H1 (cell line): Measurements from ENCODE around the gene C20orf141. TPM values are rescaled to one million over a fixed set of nuclear protein-coding genes. Genes with fewer than 3 reads are reported as not detected.

Experiments
- BACH1 ChIP-seq: IDR thresholded peaks from 2 replicates; pipeline ENCODE4 v1.6.1; 2012; ENCODE audit warnings: low read length, improper control_type of control experiment
- CHD7 ChIP-seq: fragments of 300-600 bp; sonication (generic); IDR thresholded peaks from 2 replicates; pipeline ENCODE4 v1.7.1; 2012; ENCODE audit warnings: low read length, moderate library complexity, mild to moderate bottlenecking, inconsistent platforms; ENCODE audit not compliant: insufficient replicate concordance
- CTBP2 ChIP-seq: IDR thresholded peaks from 2 replicates; pipeline ENCODE4 v1.7.0; 2011; ENCODE audit warnings: borderline replicate concordance, mild to moderate bottlenecking, moderate library complexity, mixed read lengths, low read length; ENCODE audit not compliant: insufficient read depth, insufficient read length
- NANOG ChIP-seq: IDR thresholded peaks from 2 replicates; pipeline ENCODE4 v1.6.1; 2011; ENCODE audit warnings: low read length, low read depth, mild to moderate bottlenecking, inconsistent platforms; ENCODE audit not compliant: insufficient read depth, poor library complexity, severe bottlenecking
- polyA plus RNA-seq, 7 experiments: library from polyadenylated mRNA; depleted of rRNA in 3 of 7; stranded (reverse) in 5 of 7; unstranded in 2 of 7; fragments of >200 nt in 5 of 7; fragments of 200-250 nt in 2 of 7; gene quantifications; 1 replicate in 5 of 7; 2 replicates in 1 of 7; 4 replicates in 1 of 7; pipeline versions ENCODE4 v1.2.1 to v1.2.3, GENCODE V29; 2011 to 2013; ENCODE audit warnings: missing spikeins in 2 of 7, mixed read lengths in 2 of 7
- total RNA-seq: library from RNA; stranded (reverse); fragmentation: NEBNext Ultra II Directional; extraction: Animal tissue kit (Norgen Biotek cat#: 25700); gene quantifications from 2 replicates; pipeline ENCODE4 v1.2.1, GENCODE V29; 2021

The C20orf141 gene
- total and polyA plus RNA-seq, 2 of the 8 experiments (the other 6 are each of a cell fraction or from before 2014, with no cell fraction given), result not detected

- TF ChIP-seq CHD7 (no peak), NANOG (no peak), CTBP2 (no peak), BACH1 (no peak)
- TF ChIP-seq, all 59 proteins: peak for 0
Measured at GRCh38 chr20:2798095-2798805, 16.5 kb upstream of the C20orf141 start (continued).
